ENCODE data around the gene SLC23A3. TPM values are rescaled to one million over a fixed set of nuclear protein-coding genes. Genes with fewer than 3 reads are reported as not detected.

SLC23A3 gene
- total RNA-seq, 2 experiments from 2014 or later: 1.1 to 1.6 TPM

DNA sequence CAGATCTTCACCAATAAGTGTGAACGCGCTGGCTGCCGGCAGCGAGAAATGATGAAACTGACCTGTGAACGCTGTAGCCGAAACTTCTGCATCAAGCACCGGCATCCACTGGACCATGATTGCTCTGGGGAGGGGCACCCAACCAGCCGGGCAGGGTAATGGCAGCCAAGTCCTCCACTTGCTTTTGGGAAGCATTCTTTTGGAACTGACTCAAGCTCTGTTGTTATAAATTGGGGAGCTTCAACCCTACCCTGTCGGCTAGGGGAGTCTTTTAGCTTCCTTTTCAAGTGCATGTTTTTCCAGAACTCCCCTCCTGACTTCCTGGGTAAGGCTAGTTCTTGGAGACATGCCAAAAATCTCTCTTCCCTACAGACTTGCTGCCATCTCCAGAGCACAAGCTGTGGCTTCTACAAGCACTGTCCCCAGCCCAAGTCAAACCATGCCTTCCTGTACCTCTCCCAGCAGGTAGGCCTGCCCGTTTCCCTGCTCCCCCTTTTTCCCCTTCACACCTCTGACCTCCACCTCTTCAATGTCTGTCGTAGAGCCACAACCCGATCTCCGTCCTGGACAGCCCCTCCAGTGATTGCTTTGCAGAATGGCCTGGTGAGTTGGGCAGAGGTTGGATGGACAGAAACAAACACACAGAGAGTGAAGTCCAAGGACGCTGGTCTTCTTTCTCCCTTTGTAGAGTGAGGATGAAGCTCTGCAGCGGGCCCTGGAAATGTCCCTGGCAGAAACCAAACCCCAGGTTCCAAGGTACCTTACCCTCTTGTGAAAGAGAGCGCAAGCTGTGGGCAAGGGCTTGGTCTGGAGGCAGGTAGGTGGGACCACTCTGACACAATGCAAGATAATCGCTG lies 38.3 kb upstream of the SLC23A3 start:
- ATAC-seq: no peak
- Mint-ChIP-seq H3K4me1 (ENCODE audit: low read depth) (peaks cover 44% of the 10 kb centered on the region), H3K27me3 (no peaks in the 10 kb centered on the region), H3K36me3 (ENCODE audit: low read depth) (peaks cover 36% of the 10 kb centered on the region), H3K4me3 (peak overlapping the region; percentile 90), H3K27ac (peak overlapping the region; percentile 80), H3K9me3 (peaks cover 7% of the 10 kb centered on the region)
- CTCF ChIA-PET: interaction anchor here (1.0 to 6.7 kb wide), 9 partner anchors 25 to 228 kb away, joined by 3 to 49 read pairs (median 4); partner anchors contain the start of genes CNPPD1, GLB1L, NHEJ1 and SLC23A3
- TF ChIP-seq, protein P1, sequence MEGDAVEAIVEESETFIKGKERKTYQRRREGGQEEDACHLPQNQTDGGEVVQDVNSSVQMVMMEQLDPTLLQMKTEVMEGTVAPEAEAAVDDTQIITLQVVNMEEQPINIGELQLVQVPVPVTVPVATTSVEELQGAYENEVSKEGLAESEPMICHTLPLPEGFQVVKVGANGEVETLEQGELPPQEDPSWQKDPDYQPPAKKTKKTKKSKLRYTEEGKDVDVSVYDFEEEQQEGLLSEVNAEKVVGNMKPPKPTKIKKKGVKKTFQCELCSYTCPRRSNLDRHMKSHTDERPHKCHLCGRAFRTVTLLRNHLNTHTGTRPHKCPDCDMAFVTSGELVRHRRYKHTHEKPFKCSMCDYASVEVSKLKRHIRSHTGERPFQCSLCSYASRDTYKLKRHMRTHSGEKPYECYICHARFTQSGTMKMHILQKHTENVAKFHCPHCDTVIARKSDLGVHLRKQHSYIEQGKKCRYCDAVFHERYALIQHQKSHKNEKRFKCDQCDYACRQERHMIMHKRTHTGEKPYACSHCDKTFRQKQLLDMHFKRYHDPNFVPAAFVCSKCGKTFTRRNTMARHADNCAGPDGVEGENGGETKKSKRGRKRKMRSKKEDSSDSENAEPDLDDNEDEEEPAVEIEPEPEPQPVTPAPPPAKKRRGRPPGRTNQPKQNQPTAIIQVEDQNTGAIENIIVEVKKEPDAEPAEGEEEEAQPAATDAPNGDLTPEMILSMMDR (IDR thresholded peaks at IDR 0.05): no peak
- DNase-seq: no peak
- POLR2A ChIA-PET: interaction anchor here (1.2 to 4.1 kb wide), 7 partner anchors 11 to 48 kb away, joined by 3 to 31 read pairs (median 5); partner anchors contain the start of genes ABCB6, CNPPD1, NHEJ1 and TUBA4B
- intact Hi-C loops (cut with micrococcal nuclease): loop anchor here (5.0 kb wide), 1 partner anchor 36 kb away; the partner anchor contains the start of gene SLC23A3

DNA sequence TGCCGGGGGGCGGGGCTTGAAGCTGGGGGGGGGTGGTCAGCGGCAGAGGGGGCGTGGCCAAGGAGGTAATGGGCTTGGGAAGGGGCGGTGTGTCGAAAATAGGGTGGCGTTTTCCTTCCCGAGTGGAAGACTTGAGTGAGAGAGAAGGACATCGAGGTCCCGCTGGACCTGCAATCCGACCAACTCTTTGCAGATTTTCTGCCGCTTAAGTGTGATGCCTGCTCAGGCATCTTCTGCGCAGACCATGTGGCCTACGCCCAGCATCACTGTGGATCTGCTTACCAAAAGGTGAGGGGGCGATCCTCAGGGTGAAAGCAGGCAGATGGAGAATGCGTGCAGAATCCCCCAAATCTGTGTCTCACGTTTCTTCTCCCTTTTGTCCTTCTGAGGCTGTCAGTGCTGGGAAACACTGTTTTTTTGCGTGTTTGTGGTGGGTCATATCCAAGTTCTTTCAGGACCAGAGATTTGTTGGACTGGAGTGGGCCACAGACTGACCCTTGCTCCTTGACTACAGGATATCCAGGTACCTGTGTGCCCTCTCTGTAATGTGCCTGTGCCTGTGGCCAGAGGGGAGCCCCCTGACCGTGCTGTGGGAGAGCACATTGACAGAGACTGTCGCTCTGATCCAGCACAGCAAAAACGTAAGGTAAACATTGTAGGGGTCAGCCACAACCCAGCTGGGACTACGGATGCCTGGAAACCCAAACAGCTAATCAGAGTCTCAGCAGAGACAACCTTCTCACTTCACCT lies 37.5 kb upstream of the SLC23A3 start:
- Mint-ChIP-seq H3K4me3 (peak overlapping the region; percentile 90), H3K36me3 (ENCODE audit: low read depth) (peaks cover 31% of the 10 kb centered on the region), H3K4me1 (ENCODE audit: low read depth) (peaks cover 44% of the 10 kb centered on the region), H3K27ac (peak overlapping the region; percentile 80), H3K27me3 (no peaks in the 10 kb centered on the region), H3K9me3 (peaks cover 7% of the 10 kb centered on the region)
- POLR2A ChIA-PET: interaction anchor here (0.6 to 4.1 kb wide), 8 partner anchors 12 to 48 kb away, joined by 3 to 31 read pairs (median 9); partner anchors contain the start of genes ABCB6, CNPPD1, TUBA4A and TUBA4B
- TF ChIP-seq, protein P1 (IDR thresholded peaks at IDR 0.05): no peak
- ATAC-seq (no peak), DNase-seq (no peak)
- intact Hi-C loops (cut with micrococcal nuclease): loop anchor here (5.0 kb wide), 1 partner anchor 35 kb away; the partner anchor contains the start of gene SLC23A3
- CTCF ChIA-PET: interaction anchor here (0.7 to 6.7 kb wide), 13 partner anchors 23 to 227 kb away, joined by 3 to 49 read pairs (median 5); partner anchors contain the start of genes ANKZF1, ATG9A, GLB1L and NHEJ1

DNA sequence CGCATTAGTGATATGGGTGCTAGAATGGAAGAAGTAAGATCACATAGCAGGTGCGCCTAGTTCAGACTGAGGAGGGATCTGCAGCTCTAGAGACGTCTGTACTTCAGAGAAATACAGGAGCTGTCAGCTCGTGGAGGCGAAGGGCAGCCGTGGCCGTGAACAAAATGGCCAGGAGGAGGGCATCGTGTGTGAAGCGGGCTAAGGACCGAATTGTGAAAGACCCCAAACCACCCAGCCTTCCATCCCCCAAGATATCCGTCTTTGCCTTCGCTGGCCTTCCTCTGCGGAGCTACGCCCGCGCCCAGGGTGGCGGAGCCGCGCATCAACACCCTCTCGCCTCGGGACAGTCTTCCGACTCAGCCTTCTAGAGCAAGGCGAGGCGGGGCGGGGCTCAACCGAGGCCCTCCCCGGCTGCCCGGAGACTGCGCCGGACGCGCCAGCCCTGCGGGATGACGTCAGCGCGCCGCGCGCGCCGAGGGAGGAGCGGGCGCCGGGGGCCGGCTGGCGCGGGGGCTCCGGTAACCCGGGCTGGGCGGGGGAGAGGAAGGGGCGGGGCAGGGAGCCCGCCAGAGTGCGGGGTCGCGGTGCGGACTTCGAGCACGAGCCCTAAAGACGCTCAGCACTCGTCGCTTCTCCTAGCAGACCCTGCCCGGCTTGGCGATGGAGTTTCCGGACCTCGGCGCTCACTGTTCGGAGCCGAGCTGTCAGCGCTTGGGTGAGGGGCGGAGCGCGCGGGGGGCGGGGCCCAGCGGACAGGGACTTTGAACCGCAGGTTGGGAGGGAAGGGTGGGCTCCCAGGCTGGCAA lies 36.7 kb upstream of the SLC23A3 start, which contains the start of gene ZFAND2B:
TSS of gene ZFAND2B (plus strand) at position 455 of the 806 bp plus-strand sequence. CDS start at position 661, 206 bp downstream.
- H3K9me3 Mint-ChIP-seq: peaks cover 7% of the 10 kb centered on the region
- H3K27me3 Mint-ChIP-seq: no peaks in the 10 kb centered on the region
- ChIA-PET POLR2A (interaction anchor here (0.6 to 4.1 kb wide), 15 partner anchors 10 to 915 kb away, joined by 3 to 31 read pairs (median 4); partner anchors contain the start of genes ABCB6, CNPPD1, DNAJB2 and GLB1L), CTCF (interaction anchor here (0.7 to 4.4 kb wide), 17 partner anchors 11 to 309 kb away, joined by 3 to 21 read pairs (median 4); partner anchors contain the start of genes ABCB6, ANKZF1, ATG9A and CNPPD1)
- peak; percentile 93 for ATAC-seq
- TF ChIP-seq, protein P1 (IDR thresholded peaks at IDR 0.05): no peak
- DNase-seq: peak; percentile 96
- peak within 1 kb of the TSS; percentile 90 for H3K4me3 Mint-ChIP-seq
- intact Hi-C loops (cut with micrococcal nuclease): loop anchor here (5.0 kb wide), 1 partner anchor 34 kb away; the partner anchor contains the start of gene SLC23A3
- peaks cover 27% of the 10 kb centered on the region for H3K36me3 Mint-ChIP-seq (ENCODE audit: low read depth)
- H3K27ac Mint-ChIP-seq: peak within 1 kb of the TSS; percentile 96
- peaks cover 41% of the 10 kb centered on the region for H3K4me1 Mint-ChIP-seq (ENCODE audit: low read depth)

DNA sequence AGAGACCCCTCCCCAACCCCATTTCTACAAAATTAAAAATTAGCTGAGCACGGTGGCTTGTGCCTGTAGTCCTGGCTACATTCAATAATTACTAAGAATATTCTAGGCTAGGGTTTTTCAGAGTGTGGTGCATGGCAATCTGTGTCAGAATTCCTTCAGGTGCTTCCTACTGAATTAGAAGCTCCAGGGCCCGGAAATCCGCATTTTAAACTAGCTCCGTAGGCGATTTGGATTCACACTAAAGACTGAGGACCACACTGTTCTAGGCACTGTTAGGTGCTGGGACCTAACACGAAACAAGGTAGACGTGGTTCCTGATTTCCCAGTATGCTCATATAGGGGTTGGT lies 36.1 kb upstream of the SLC23A3 start:
- H3K4me1 Mint-ChIP-seq (ENCODE audit: low read depth): peaks cover 37% of the 10 kb centered on the region
- peak overlapping the region; percentile 90 for H3K4me3 Mint-ChIP-seq
- H3K36me3 Mint-ChIP-seq (ENCODE audit: low read depth): peaks cover 23% of the 10 kb centered on the region
- no peaks in the 10 kb centered on the region for H3K27me3 Mint-ChIP-seq
- DNase-seq (no peak), ATAC-seq (no peak)
- H3K27ac Mint-ChIP-seq: peak overlapping the region; percentile 96
- intact Hi-C loops (cut with micrococcal nuclease): loop anchor here (5.0 kb wide), 1 partner anchor 34 kb away; the partner anchor contains the start of gene SLC23A3
- ChIA-PET CTCF (interaction anchor here (0.8 to 4.4 kb wide), 15 partner anchors 10 to 308 kb away, joined by 3 to 21 read pairs (median 4); partner anchors contain the start of genes ABCB6, ANKZF1, ATG9A and CNPPD1), POLR2A (interaction anchor here (0.8 to 4.1 kb wide), 14 partner anchors 9 to 915 kb away, joined by 3 to 31 read pairs (median 4); partner anchors contain the start of genes ABCB6, CNPPD1, DNAJB2 and GLB1L)
- TF ChIP-seq, protein P1 (IDR thresholded peaks at IDR 0.05): no peak
- peaks cover 9% of the 10 kb centered on the region for H3K9me3 Mint-ChIP-seq
